ENCODE results near the gene MYDGF. TPM values are rescaled to one million over a fixed set of nuclear protein-coding genes. Genes with fewer than 3 reads are reported as not detected.

Gene MYDGF
- total RNA-seq, 1 donor from 2014 or later, result 314 TPM

GRCh38 chr19:4619668-4620294, 50.4 kb downstream of the MYDGF start:
- no peak for FAIRE-seq
- TF ChIP-seq CTCF (IDR thresholded peaks at IDR 0.05; ENCODE audit: insufficient read depth, low read length, severe bottlenecking), result no peak
- DNase-seq (ENCODE audit: low read depth), result no peak
- Histone ChIP-seq H3K4me3 (ENCODE audit: low read depth, low read length) (no peak overlapping the region), H3K27me3 (ENCODE audit: control insufficient read depth, insufficient read depth, low read length) (peaks cover 7% of the 10 kb centered on the region), H3K36me3 (ENCODE audit: control insufficient read depth, insufficient read depth, low read length) (no peaks in the 10 kb centered on the region)

- Histone ChIP-seq H3K27me3 (ENCODE audit: control insufficient read depth, insufficient read depth, low read length) (peaks cover 7% of the 10 kb centered on the region), H3K4me3 (ENCODE audit: low read depth, low read length) (no peak overlapping the region), H3K36me3 (ENCODE audit: control insufficient read depth, insufficient read depth, low read length) (no peaks in the 10 kb centered on the region)
- FAIRE-seq (no peak), DNase-seq (ENCODE audit: low read depth) (no peak)
- TF ChIP-seq CTCF (IDR thresholded peaks at IDR 0.05; ENCODE audit: insufficient read depth, low read length, severe bottlenecking), result no peak
Measured at GRCh38 chr19:4618019-4618418, 52.1 kb downstream of the MYDGF start.

- Histone ChIP-seq H3K4me3 (ENCODE audit: low read depth, low read length) (no peak overlapping the region), H3K36me3 (ENCODE audit: control insufficient read depth, insufficient read depth, low read length) (no peaks in the 10 kb centered on the region), H3K27me3 (ENCODE audit: control insufficient read depth, insufficient read depth, low read length) (peaks cover 5% of the 10 kb centered on the region)
- DNase-seq (ENCODE audit: low read depth) (no peak), FAIRE-seq (no peak)
- TF ChIP-seq CTCF (IDR thresholded peaks at IDR 0.05; ENCODE audit: insufficient read depth, low read length, severe bottlenecking), result no peak
Measured at GRCh38 chr19:4613254-4613751, 56.8 kb downstream of the MYDGF start.

GRCh38 chr19:4609878-4610511, 60.1 kb downstream of the MYDGF start:
- FAIRE-seq (no peak), DNase-seq (ENCODE audit: low read depth) (no peak)
- no peak for TF ChIP-seq CTCF (IDR thresholded peaks at IDR 0.05; ENCODE audit: insufficient read depth, low read length, severe bottlenecking)
- no peak overlapping the region for H3K4me3 ChIP-seq (ENCODE audit: low read depth, low read length)
- H3K36me3 ChIP-seq (ENCODE audit: control insufficient read depth, insufficient read depth, low read length), result no peaks in the 10 kb centered on the region
- peaks cover 3% of the 10 kb centered on the region for H3K27me3 ChIP-seq (ENCODE audit: control insufficient read depth, insufficient read depth, low read length)

Other genes starting within 250 kb of the MYDGF start
- 116 and 119 TPM in 2 replicates for gene UBXN6, start 212.5 kb downstream of the MYDGF start, total RNA-seq
- gene HDGFL2, start 198.0 kb downstream of the MYDGF start, total RNA-seq, result 35.0 and 45.7 TPM in 2 replicates
- gene PLIN4, start 151.9 kb downstream of the MYDGF start, total RNA-seq, result 4.4 and 4.7 TPM in 2 replicates
- under 0.01 TPM in 1 of 2 replicates, not detected in the other for gene PLIN5, start 135.1 kb downstream of the MYDGF start, total RNA-seq
- gene LRG1, start 130.3 kb downstream of the MYDGF start, total RNA-seq, result 0.38 and 1.1 TPM in 2 replicates
- under 0.01 TPM in 1 of 2 replicates, not detected in the other for gene SEMA6B, start 110.7 kb downstream of the MYDGF start, total RNA-seq
- 0.51 and 0.53 TPM in 2 replicates for gene TNFAIP8L1, start 30.8 kb downstream of the MYDGF start, total RNA-seq
- 34.0 and 36.7 TPM in 2 replicates for gene DPP9, start 53.5 kb upstream of the MYDGF start, total RNA-seq
- gene FEM1A, start 121.4 kb upstream of the MYDGF start, total RNA-seq, result 20.0 and 23.3 TPM in 2 replicates
- gene TICAM1, start 161.4 kb upstream of the MYDGF start, total RNA-seq, result 2.3 and 2.4 TPM in 2 replicates
- gene PLIN3, start 197.3 kb upstream of the MYDGF start, total RNA-seq, result 49.8 and 71.2 TPM in 2 replicates
- not detected in 2 replicates for gene ARRDC5, start 232.6 kb upstream of the MYDGF start, total RNA-seq
- gene UHRF1, start 239.2 kb upstream of the MYDGF start, total RNA-seq, result 2.4 and 5.3 TPM in 2 replicates

All from bronchial epithelial cell (primary cell).